Keratinocyte (primary cell): ENCODE results near the gene GRK1.

Source experiments
- CTCF ChIP-seq, 3 experiments: IDR thresholded peaks in 1 of 3; conservative IDR thresholded peaks in 1 of 3; optimal IDR thresholded peaks in 1 of 3; 2 replicates in 2 of 3; 3 replicates in 1 of 3; pipeline versions ENCODE3 to v1.5.1; 2011; ENCODE audit warnings: low read length in 3 of 3, mild to moderate bottlenecking in 3 of 3, moderate library complexity in 2 of 3, control low read depth in 1 of 3, inconsistent platforms in 1 of 3; ENCODE audit not compliant: insufficient read depth in 2 of 3; ENCODE audit errors: extremely low read depth in 1 of 3
- EZH2 ChIP-seq: IDR thresholded peaks from one replicate; pipeline ENCODE4 v1.6.1; 2012; ENCODE audit warnings: inconsistent platforms, mild to moderate bottlenecking, low read length, moderate library complexity

DNA sequence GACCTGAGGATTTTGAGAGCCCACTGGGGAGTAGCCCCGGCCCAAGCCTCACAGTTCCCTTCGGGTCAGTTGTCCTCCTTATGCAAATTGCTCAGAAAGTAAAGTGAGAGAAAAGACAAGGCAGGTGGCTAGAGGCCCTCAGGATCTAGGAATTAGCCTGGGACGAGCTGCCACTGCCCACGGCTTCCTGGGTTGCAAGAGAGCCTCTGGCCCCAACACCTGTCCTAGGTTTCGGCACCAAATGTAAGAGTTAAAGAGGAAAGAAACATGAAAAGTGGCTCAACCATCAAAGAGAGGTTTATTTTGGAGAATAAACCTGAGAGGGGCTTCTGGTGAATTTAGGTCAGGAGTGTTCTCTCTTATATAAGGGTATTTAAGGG lies 117.6 kb downstream of the GRK1 start:
- no peak for TF ChIP-seq EZH2
- no peak for TF ChIP-seq CTCF (optimal IDR thresholded peaks at IDR 0.05 in 1 of 3, IDR thresholded peaks at IDR 0.05 in 1 of 3, conservative IDR thresholded peaks at IDR 0.05 in 1 of 3; ENCODE audit: extremely low read depth in 1 of 3, insufficient read depth in 2 of 3, low read length in 3 of 3)
